Measurements from ENCODE around the gene IP6K1. TPM values are rescaled to one million over a fixed set of nuclear protein-coding genes. Genes with fewer than 3 reads are reported as not detected.

The IP6K1 gene
- 29.2 to 32.2 TPM (median 32.2 TPM) in 3 replicates for total RNA-seq (2021)
- percentile 73 among the genes with signal in this experiment for Bru-seq, nascent RNA
- long read RNA-seq, experiment 1, full-length matches to known transcripts: 109 of 145 reads
- long read RNA-seq, experiment 1, partial matches to known transcripts: 4 of 145 reads
- long read RNA-seq, experiment 1, other reads (novel, unspliced or antisense): 32 of 145 reads
- long read RNA-seq, experiment 2, full-length matches to known transcripts: 16 of 36 reads
- long read RNA-seq, experiment 2, partial matches to known transcripts: 3 of 36 reads
- long read RNA-seq, experiment 2, other reads (novel, unspliced or antisense): 17 of 36 reads
- long read RNA-seq, experiment 3, partial matches to known transcripts: 2 of 2 reads
- long read RNA-seq, experiment 3, other reads (novel, unspliced or antisense): 0 of 2 reads

- ChIA-PET POLR2A (interaction anchor here (0.5 to 1.7 kb wide), 7 partner anchors 8 to 153 kb away, joined by 3 to 8 read pairs (median 4); partner anchors contain the start of genes INKA1 and RBM6), CTCF (interaction anchor here (0.8 to 3.5 kb wide), 6 partner anchors 15 to 124 kb away, joined by 3 to 36 read pairs (median 6); partner anchors contain the start of genes AMIGO3, CDHR4 and INKA1)
- Mint-ChIP-seq H3K36me3 (peaks cover 12% of the 10 kb centered on the region), H3K9me3 (no peaks in the 10 kb centered on the region), H3K4me3 (peak within 1 kb of the TSS; percentile 90), H3K27ac (peak within 1 kb of the TSS; percentile 93), H3K4me1 (peaks cover 20% of the 10 kb centered on the region), H3K27me3 (ENCODE audit: low read depth) (peaks cover 15% of the 10 kb centered on the region)
- peak; percentile 100 for DNase-seq (ENCODE audit: low spot score)
- ATAC-seq: peak; percentile 99
- TF ChIP-seq ELF4 (CRISPR knock-in tag; IDR thresholded peaks at IDR 0.05; ENCODE audit: low read depth) (no peak), SP1 (CRISPR knock-in tag; conservative IDR thresholded peaks at IDR 0.05) (peak; percentile 59; the same call in 1 of the 2 replicates), CDX4 (CRISPR knock-in tag; IDR thresholded peaks at IDR 0.05; ENCODE audit: borderline replicate concordance) (no peak), EMX1 (CRISPR knock-in tag; IDR thresholded peaks at IDR 0.05) (no peak), ZNF263 (CRISPR knock-in tag; IDR thresholded peaks at IDR 0.05; ENCODE audit: low read depth) (no peak), E2F4 (CRISPR knock-in tag; IDR thresholded peaks at IDR 0.05; ENCODE audit: borderline replicate concordance, low read depth) (no peak), SMAD4 (CRISPR knock-in tag; IDR thresholded peaks at IDR 0.05) (no peak), ZNF396 (CRISPR knock-in tag; IDR thresholded peaks at IDR 0.05; ENCODE audit: borderline replicate concordance) (no peak), AR (CRISPR knock-in tag; IDR thresholded peaks at IDR 0.05) (no peak), TCF7 (CRISPR knock-in tag; IDR thresholded peaks at IDR 0.05; ENCODE audit: low read depth) (0 out of 2 replicates have a peak, but pooled peaks have one; percentile 62), MAX (CRISPR knock-in tag; IDR thresholded peaks at IDR 0.05) (peak; percentile 98), IRF1 (CRISPR knock-in tag; IDR thresholded peaks at IDR 0.05) (no peak), CBFB (CRISPR knock-in tag; IDR thresholded peaks at IDR 0.05; ENCODE audit: low read depth) (no peak), GRHL2 (CRISPR knock-in tag; IDR thresholded peaks at IDR 0.05; ENCODE audit: insufficient replicate concordance, severe bottlenecking) (no peak), ZNF416 (CRISPR knock-in tag; IDR thresholded peaks at IDR 0.05) (no peak), ZNF425 (CRISPR knock-in tag; conservative IDR thresholded peaks at IDR 0.05) (no peak), ATF3 (CRISPR knock-in tag; conservative IDR thresholded peaks at IDR 0.05) (no peak), ZSCAN18 (CRISPR knock-in tag; IDR thresholded peaks at IDR 0.05) (no peak), MYBL2 (CRISPR knock-in tag; IDR thresholded peaks at IDR 0.05) (no peak), USF2 (CRISPR knock-in tag; IDR thresholded peaks at IDR 0.05) (peak; percentile 100), MXD4 (CRISPR knock-in tag; IDR thresholded peaks at IDR 0.05; ENCODE audit: borderline replicate concordance) (no peak), HMGA2 (CRISPR knock-in tag; IDR thresholded peaks at IDR 0.05) (no peak), RELA (CRISPR knock-in tag; IDR thresholded peaks at IDR 0.05; ENCODE audit: borderline replicate concordance) (peak; percentile 67)
These were observed at the start of gene IP6K1 for GRCh38 chr3:49786357-49787181. Gene IP6K1 (minus strand): TSS chr3:49786542. CDS start chr3:49748040, 38,502 bp downstream.
